Left ventricle myocardium inferior (tissue), 1 donor: ENCODE measurements around the gene KCNJ16. TPM values are rescaled to one million over a fixed set of nuclear protein-coding genes. Genes with fewer than 3 reads are reported as not detected.

Experiments used
- DNase-seq: peaks from one replicate; pipeline ENCODE4 v3.0.0-alpha.2; 2020
- H3K27ac ChIP-seq: fragments of 200-600 bp; replicated peaks from 2 replicates; pipeline ENCODE4 v1.8.0; 2021
- H3K27me3 ChIP-seq: fragments of 200-600 bp; 2 replicates; pipeline ENCODE4 v1.8.0; 2021; ENCODE audit warnings: low read depth
- H3K36me3 ChIP-seq: fragments of 200-600 bp; 2 replicates; pipeline ENCODE4 v1.8.0; 2021
- H3K4me1 ChIP-seq: fragments of 200-600 bp; 2 replicates; pipeline ENCODE4 v1.8.0; 2021
- H3K4me3 ChIP-seq: fragments of 200-600 bp; 2 replicates; pipeline ENCODE4 v1.8.0; 2021; ENCODE audit warnings: mild to moderate bottlenecking, moderate library complexity
- H3K9me3 ChIP-seq: fragments of 200-600 bp; replicated peaks from 2 replicates; pipeline ENCODE4 v1.8.0; 2021
- intact Hi-C: fragments of 100-400 bp; cut with micrococcal nuclease; formaldehyde crosslinking; loops from one replicate; pipeline ENCODE4 v1.11.0; 2022
- total RNA-seq: library from RNA; stranded (reverse); fragmentation: NEBNext Ultra II Directional; extraction: Animal tissue kit (Norgen Biotek cat#: 25700); gene quantifications from one replicate; pipeline ENCODE4 v1.2.1, GENCODE V29; 2021
- TF ChIP-seq, protein P1 (sequence below): fragments of 200-600 bp; IDR thresholded peaks from 2 replicates; pipeline ENCODE4 v1.8.0; 2021; ENCODE audit warnings: antibody characterized with exemption, mild to moderate bottlenecking, borderline replicate concordance
- donor health status: DM: no; HTN: yes; CAD: no; lungs with severe emphysema.

Gene KCNJ16
- total RNA-seq, 1 donor from 2014 or later = not detected

DNA sequence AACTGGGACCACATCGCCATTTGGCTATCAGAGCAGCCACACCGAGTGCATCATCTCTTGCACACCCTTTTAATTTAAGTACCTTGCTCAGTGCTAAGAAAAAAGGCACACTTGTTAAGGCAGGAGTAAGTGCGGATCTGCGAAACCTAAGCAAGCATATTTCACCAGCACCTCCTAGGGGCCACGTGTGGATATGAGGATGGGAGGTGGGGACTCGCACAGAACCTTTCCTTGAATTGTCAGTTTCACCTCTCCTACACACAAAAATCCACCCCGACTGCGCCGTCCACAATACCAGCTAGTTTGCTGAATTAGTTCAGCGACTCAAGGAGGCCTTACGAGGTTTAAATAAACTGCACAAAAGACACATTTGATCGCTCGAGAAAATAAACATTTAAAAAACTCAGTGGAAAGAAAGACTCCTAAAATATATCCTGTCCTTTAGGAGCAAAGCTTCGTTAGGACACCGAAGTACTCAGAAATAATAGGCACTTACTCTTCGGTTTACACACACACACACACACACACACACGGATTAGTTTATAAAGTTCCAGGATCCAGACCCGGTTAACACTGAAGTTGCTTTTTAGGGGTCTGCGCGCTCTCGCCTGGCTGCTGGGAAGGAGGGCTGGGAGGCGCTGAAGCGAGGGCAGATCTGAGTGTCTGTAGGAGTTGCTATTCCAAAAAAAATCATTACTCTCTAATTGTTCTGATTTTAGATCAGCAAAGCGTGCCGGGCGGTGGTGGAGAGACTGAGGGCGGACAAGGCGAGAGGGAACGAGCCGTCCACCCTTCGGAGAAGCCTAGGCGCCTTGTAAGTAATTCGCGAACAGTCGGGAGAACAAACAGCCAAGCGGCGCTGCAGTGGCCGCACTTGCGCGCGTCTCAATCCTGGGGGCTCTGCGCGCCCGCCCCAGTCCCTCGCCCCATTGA is 93.3 kb downstream of the KCNJ16 start:
- no peaks in the 10 kb centered on the region for H3K27me3 ChIP-seq
- H3K4me1 ChIP-seq = peaks cover 44% of the 10 kb centered on the region
- intact Hi-C loops = no loop called here
- DNase-seq = peak; percentile 59
- peak overlapping the region; percentile 97 for H3K27ac ChIP-seq
- H3K36me3 ChIP-seq = no peaks in the 10 kb centered on the region
- TF ChIP-seq, protein P1, sequence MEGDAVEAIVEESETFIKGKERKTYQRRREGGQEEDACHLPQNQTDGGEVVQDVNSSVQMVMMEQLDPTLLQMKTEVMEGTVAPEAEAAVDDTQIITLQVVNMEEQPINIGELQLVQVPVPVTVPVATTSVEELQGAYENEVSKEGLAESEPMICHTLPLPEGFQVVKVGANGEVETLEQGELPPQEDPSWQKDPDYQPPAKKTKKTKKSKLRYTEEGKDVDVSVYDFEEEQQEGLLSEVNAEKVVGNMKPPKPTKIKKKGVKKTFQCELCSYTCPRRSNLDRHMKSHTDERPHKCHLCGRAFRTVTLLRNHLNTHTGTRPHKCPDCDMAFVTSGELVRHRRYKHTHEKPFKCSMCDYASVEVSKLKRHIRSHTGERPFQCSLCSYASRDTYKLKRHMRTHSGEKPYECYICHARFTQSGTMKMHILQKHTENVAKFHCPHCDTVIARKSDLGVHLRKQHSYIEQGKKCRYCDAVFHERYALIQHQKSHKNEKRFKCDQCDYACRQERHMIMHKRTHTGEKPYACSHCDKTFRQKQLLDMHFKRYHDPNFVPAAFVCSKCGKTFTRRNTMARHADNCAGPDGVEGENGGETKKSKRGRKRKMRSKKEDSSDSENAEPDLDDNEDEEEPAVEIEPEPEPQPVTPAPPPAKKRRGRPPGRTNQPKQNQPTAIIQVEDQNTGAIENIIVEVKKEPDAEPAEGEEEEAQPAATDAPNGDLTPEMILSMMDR = peak; percentile 71
- no peaks in the 10 kb centered on the region for H3K9me3 ChIP-seq
- peak overlapping the region; percentile 86 for H3K4me3 ChIP-seq

DNA sequence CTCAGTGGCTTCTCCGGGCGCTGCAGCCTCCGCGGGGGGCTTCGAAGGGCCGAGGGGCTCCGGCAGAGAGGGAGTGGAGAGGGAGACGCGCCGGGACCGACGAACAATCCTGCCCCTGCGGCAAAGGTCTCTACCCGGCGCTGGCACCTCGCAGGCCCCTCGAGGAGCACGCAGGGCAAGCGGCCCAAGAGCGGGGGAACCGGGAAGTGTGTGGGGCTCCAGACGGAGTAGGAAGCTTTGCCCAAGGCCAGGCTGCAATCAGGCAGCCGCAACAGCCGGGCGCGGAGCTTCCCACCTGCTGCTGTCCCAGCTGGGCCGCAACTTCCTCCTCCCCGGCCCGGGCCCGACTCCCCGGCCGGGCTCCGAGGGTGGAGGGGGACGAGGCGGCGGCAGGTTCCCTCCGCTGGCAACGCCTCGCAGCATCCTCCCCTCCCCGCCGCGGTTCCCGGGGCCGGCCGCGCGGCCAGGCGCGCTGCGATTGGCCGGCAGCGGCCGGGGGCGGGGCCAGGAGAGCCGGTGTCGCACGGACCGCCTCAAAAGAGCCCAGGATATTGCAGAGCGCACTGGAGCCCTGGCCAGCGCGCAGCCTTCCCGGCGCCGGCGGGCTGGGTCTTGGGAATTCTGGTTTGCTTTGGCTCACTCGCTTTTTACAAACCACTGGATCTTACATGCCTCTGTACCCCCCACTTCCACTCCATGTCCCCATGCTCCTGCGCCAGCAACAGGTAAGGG is 94.1 kb downstream of the KCNJ16 start, which contains the start of gene KCNJ2:
Gene KCNJ2 (plus strand): TSS at position 556 of the 732 bp plus-strand sequence. CDS start 5,508 bp downstream, outside the sequence.
- DNase-seq = peak; percentile 91
- Histone ChIP-seq H3K9me3 (no peaks in the 10 kb centered on the region), H3K27ac (peak within 1 kb of the TSS; percentile 97), H3K4me1 (peaks cover 48% of the 10 kb centered on the region), H3K27me3 (no peaks in the 10 kb centered on the region), H3K4me3 (peak within 1 kb of the TSS; percentile 86), H3K36me3 (no peaks in the 10 kb centered on the region)
- TF ChIP-seq, protein P1 = no peak
- intact Hi-C loops = no loop called here

DNA sequence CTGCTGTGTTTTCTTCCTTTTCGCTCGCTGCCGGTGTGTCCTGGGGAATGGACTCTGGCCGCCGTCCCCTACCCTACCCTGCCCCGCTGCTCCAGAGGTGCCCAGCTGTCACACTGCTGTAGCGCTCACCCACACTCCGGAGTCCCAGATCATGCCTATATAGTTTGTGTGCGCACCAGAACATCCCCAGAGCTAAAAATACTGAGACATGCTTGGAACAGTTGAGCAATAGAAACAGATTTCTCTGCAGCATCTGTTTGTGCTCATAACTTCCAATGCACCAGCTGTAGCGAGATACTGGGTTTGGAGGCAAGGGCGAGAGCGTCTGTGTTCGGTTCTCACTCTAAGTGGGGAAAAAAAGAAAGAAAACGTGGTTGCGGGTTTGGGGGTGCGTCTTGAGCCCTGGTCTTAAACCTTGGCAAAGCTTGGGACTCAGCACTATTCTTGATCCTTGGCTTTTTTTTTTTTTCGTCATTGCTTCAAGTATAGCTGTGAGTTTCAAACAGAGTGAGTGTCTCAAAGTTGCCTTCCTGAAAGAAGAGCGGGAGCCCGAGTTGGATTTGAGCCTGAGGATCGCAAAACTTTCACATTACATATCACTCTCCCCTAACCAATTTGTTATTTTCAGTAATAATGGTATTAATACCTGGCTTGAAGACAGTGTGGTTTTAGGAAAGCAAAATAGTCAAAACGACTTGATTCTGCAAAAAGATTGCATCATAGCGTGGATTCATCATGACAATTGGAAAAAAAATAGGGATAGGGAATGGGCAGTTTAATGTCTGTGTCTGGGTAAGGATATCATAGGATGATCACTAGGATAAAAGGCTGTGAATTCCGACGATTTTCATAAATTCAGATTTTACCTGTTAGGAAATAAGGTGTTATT is 94.9 kb downstream of the KCNJ16 start:
- H3K27ac ChIP-seq = peak overlapping the region; percentile 97
- intact Hi-C loops = no loop called here
- peak overlapping the region; percentile 86 for H3K4me3 ChIP-seq
- peaks cover 4% of the 10 kb centered on the region for H3K36me3 ChIP-seq
- DNase-seq = peak; percentile 21
- no peaks in the 10 kb centered on the region for H3K9me3 ChIP-seq
- TF ChIP-seq, protein P1 = no peak
- H3K27me3 ChIP-seq = no peaks in the 10 kb centered on the region
- peaks cover 57% of the 10 kb centered on the region for H3K4me1 ChIP-seq

DNA sequence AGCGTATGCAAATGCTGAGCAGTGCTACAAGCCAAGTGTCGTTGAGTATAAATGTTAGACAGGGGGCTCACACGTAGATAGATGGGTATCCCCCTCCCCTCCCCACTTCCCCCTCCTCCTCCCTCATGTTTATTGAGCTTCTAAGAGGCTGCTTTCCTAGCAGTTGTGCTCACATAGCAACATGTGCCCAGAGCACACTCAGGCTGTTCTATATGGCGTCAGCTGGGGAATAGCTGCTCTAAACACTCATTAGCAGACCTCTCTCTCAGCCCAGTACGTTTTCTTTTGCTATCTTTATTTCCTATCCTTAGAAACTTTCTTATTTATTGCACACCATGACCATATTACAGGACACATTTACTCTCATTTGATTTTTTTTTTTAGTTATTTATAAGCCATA is 96.1 kb downstream of the KCNJ16 start:
- Histone ChIP-seq H3K36me3 (peaks cover 16% of the 10 kb centered on the region), H3K9me3 (no peaks in the 10 kb centered on the region), H3K4me1 (peaks cover 55% of the 10 kb centered on the region), H3K27ac (peak overlapping the region; percentile 97), H3K27me3 (no peaks in the 10 kb centered on the region), H3K4me3 (peak overlapping the region; percentile 86)
- TF ChIP-seq, protein P1 = no peak
- intact Hi-C loops = no loop called here
- DNase-seq = no peak

DNA sequence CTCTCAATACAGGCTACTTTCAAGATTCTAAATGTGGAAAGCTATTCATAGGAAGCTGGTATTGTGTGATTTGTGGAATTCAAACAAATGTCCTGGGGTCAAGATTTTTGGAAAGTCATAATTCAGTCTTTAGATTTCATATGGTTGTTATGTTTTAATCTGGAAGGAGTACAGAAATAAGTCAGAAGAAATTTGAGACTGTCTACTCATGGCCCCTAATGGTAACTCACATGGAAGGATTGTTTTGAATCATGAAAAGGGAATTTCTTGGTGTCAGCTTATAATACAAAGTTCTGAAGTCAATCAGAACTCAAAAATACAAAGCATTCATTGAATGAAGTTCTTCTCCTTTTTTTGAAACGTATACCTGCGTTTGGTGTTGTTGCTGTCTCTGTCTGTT is 97.4 kb downstream of the KCNJ16 start:
- Histone ChIP-seq H3K4me3 (peak overlapping the region; percentile 86), H3K27me3 (no peaks in the 10 kb centered on the region), H3K36me3 (peaks cover 23% of the 10 kb centered on the region), H3K27ac (peak overlapping the region; percentile 97), H3K4me1 (peaks cover 54% of the 10 kb centered on the region), H3K9me3 (no peaks in the 10 kb centered on the region)
- TF ChIP-seq, protein P1 = no peak
- intact Hi-C loops = no loop called here
- no peak for DNase-seq
